Central memory CD4-positive, alpha-beta T cell (primary cell): ENCODE results near the gene KRTAP9-4.
"Not testable (repeated sequence)": the region's sequence is repeated elsewhere in the genome, so short reads cannot be mapped to it uniquely, and the experiment has no call there.

Experiments
- DNase-seq: peaks from one replicate; pipeline ENCODE4 v3.0.0; 2022
- total RNA-seq, 3 experiments: gene quantifications; one replicate each; lab custom pipeline; 2026; lab: John Stamatoyannopoulos, UW

Gene KRTAP9-4, protein sequence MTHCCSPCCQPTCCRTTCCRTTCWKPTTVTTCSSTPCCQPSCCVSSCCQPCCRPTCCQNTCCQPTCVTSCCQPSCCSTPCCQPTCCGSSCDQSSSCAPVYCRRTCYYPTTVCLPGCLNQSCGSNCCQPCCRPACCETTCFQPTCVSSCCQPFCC
- total RNA-seq = 0 reads per million in 3 experiments

DNA sequence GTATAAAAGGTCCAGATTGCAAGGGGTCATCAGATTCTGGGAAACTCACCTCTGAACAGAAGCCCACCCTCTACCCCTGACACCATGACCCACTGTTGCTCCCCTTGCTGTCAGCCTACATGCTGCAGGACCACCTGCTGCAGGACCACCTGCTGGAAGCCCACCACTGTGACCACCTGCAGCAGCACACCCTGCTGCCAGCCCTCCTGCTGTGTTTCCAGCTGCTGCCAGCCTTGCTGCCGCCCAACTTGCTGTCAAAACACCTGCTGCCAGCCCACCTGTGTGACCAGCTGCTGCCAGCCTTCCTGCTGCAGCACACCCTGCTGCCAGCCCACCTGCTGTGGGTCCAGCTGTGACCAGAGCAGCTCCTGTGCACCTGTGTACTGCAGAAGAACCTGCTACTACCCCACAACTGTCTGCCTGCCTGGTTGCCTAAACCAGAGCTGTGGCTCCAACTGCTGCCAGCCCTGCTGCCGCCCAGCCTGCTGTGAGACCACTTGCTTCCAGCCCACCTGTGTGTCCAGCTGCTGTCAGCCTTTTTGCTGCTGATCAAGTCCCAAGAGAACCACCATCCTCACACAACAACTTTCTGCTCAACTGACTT is at the start of gene KRTAP9-4:
TSS of gene KRTAP9-4 (plus strand) at position 51 of the 604 bp plus-strand sequence. CDS start at position 85, 34 bp downstream.
- DNase-seq = not testable (repeated sequence)

- DNase-seq = no peak
These were observed 37.5 kb upstream of the KRTAP9-4 start for GRCh38 chr17:41211845-41212466.

DNA sequence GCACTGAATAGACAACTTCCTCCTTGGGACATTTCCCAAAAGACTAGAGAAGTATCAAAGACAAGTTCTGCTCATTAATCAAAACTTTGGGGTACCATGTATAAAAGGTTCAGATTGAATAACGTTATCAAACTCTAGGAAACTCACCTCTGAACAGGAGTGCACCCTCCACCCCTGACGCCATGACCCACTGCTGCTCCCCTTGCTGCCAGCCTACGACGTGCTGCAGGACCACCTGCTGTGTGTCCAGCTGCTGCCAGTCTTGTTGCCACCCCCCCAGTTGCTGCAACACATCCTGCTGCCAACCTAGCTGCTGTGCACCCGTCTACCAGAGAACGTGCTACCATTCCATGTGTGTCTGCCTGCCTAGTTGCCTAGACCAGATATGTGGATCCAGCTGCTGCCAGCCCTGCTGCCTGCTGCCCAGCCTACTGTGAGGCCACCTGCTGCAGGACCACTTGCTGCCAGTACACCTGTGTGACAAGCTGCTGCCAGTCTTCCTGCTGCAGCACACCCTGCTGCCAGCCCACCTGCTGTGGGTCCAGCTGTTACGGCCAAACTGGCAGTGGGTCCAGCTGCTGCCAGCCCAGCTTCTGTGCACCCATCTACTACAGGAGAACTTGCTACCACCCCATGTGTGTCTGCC is 36.8 kb upstream of the KRTAP9-4 start:
- no peak for DNase-seq

- no peak for DNase-seq
These were observed 33.8 kb upstream of the KRTAP9-4 start for GRCh38 chr17:41215681-41216080.

DNA sequence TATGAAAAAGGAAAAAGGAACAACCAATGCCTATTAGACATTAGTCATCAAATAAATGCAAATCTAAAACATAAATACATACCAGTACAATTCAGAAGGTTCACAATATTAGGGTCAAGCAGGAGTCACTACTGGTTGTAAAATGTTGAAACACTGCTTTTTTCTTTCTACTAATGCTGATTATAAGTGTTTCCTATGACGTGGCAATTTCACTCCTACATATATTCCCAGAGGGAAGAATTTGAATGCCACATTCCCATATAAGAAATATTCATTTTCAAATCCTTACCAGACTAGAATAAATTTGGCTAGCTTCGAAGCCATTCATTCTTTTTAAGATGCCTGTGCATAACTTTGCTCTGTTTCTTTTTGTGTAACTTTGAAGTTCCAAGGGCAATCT is 25.7 kb upstream of the KRTAP9-4 start:
- no peak for DNase-seq

GRCh38 chr17:41226051-41226450 is 23.4 kb upstream of the KRTAP9-4 start:
- no peak for DNase-seq

GRCh38 chr17:41226598-41227095 is 22.8 kb upstream of the KRTAP9-4 start, which contains the start of gene KRTAP9-2:
TSS of gene KRTAP9-2 (plus strand) at chr17:41226648. CDS start at chr17:41226655, 7 bp downstream.
- DNase-seq = not testable (repeated sequence)

DNA sequence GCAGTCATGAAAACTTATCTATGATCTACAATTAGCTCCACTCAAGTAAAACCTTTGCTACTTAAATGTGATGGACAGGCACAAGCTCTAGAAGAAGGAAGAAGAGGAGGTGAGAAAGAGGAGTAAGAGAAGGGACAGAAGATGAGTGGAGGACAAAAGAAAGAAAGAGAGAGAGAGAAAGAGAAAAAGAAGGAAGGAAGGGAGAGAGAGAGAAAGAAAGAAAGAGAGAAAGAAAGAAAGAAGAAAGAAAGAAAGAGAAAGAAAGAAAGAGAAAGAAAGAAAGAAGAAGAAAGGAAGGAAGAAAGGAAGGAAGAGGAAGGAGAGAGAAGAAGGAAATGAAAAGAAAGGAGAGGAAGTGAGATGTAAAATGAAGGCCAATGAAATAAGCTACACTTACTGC is 19.4 kb upstream of the KRTAP9-4 start:
- no peak for DNase-seq

DNA sequence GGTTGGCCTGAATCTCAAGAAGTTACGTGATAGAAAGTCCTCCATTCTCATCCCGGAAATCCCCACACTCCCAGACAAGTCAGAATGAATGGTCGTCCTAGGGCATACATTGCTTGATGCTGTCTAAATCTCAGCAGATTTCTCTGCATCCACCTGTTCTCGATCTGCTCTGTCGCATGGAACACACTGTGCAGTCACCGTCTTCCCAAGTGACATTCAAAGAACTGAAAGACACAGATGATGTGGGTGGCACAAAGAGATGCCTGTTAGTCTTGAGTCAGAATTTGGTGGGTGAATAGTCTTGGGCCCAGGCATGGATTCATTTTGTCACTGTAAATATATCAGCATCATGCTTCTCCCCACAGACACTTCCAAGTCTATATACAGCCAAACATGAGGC is 17.8 kb upstream of the KRTAP9-4 start:
- DNase-seq = no peak

GRCh38 chr17:41232399-41233105 is 16.9 kb upstream of the KRTAP9-4 start, which contains the start of gene KRTAP9-3:
TSS of gene KRTAP9-3 (plus strand) at chr17:41232449. CDS start at chr17:41232502, 53 bp downstream.
- not testable (repeated sequence) for DNase-seq

- DNase-seq = not testable (repeated sequence)
These were observed 12.4 kb upstream of the KRTAP9-4 start for GRCh38 chr17:41237116-41237515.

DNA sequence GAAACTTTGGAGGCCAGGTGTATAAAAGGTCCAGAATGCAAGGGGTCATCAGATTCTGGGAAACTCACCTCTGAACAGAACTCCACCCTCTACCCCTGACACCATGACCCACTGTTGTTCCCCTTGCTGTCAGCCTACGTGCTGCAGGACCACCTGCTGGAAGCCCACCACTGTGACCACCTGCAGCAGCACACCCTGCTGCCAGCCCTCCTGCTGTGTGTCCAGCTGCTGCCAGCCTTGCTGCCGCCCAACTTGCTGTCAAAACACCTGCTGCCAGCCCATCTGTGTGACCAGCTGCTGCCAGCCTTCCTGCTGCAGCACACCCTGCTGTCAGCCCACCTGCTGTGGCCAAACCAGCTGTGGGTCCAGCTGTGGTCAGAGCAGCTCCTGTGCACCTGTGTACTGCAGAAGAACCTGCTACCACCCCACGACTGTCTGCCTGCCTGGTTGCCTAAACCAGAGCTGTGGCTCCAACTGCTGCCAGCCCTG is 11.5 kb upstream of the KRTAP9-4 start, which contains the start of gene KRTAP9-8:
TSS of gene KRTAP9-8 (plus strand) at position 51 of the 489 bp plus-strand sequence. CDS start at position 104, 53 bp downstream.
- DNase-seq = not testable (repeated sequence)

- not testable (repeated sequence) for DNase-seq
These were observed 2.3 kb upstream of the KRTAP9-4 start for GRCh38 chr17:41246995-41247787.

- DNase-seq = no peak
These were observed 1.8 kb downstream of the KRTAP9-4 start for GRCh38 chr17:41251261-41251660.

DNA sequence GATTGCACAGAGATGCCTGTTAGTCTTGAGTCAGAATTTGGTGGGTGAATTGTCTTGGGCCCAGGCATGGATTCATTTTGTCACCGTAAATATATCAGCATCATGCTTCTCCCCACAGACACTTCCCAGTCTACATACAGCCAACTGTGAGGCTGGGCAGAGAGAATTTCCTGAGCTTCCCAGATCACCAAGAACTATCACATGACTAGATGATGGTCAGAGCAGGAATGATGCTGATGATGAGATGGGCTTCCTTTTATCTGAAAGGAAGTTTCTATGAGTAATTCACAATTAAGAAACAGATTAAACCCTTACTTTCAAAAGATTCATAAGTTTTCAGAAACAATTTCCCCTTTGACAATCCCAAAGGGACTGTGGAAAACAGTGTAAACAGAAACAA is 5.4 kb downstream of the KRTAP9-4 start:
- no peak for DNase-seq

GRCh38 chr17:41255381-41256290 is 6.1 kb downstream of the KRTAP9-4 start, which contains the start of gene KRTAP9-9:
TSS of gene KRTAP9-9 (plus strand) at chr17:41255384.
- not testable (repeated sequence) for DNase-seq

DNA sequence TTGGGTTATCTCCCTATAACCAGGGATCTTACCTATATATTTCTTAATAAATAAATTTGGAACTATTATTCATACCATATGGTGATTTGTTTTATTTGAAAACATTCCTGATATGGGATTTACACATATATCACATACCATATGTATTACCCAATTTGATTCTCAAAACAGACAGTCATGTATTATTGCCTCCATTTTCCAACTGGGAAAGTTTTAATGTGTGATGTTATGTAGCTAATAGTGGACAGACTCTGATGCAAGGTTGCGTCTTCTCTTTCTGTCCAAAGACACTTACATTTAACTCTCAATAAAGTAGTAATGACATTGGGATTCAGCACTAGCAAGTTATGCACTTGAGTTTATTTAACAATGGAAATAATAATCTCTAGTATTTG is 6.8 kb downstream of the KRTAP9-4 start:
- no peak for DNase-seq

- no peak for DNase-seq
These were observed 8.9 kb downstream of the KRTAP9-4 start for GRCh38 chr17:41258406-41258805.

- no peak for DNase-seq
These were observed 13.7 kb downstream of the KRTAP9-4 start for GRCh38 chr17:41263212-41263611.

- DNase-seq = no peak
These were observed 15.1 kb downstream of the KRTAP9-4 start for GRCh38 chr17:41264599-41264998.
